GM10266 (cell line): ENCODE results near the gene KRT5.

Source experiments
- DNase-seq: peaks from one replicate; pipeline ENCODE4 v3.0.0; 2012; ENCODE audit errors: extremely low spot score
- CTCF ChIP-seq: IDR thresholded peaks from 2 replicates; pipeline ENCODE4 v1.5.1; 2012; ENCODE audit warnings: mild to moderate bottlenecking, low read depth; ENCODE audit not compliant: control insufficient read depth, insufficient read depth; ENCODE audit errors: missing control alignments

The KRT5 gene

GRCh38 chr12:52531566-52532300, 11.5 kb upstream of the KRT5 start:
- no peak for TF ChIP-seq CTCF
- no peak for DNase-seq

DNA sequence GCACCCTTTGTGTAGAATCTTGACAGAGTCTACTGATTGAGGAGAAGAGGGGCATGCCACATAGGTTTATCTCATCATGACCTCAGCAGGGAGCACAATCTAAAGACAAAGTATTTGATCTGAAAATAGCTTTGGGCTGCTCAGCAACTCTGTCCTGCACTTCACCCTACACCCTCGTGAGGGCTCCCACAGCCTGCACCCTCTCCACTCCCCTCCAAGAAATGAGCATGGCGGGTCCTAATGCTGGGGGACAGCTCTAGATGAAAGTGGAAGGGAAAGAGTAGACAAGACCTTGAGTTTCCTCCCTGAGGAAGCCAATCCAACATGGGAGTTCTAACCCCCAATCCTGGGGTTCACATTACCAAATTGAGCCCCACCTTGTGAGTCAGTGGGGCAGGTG, 10.7 kb upstream of the KRT5 start:
- TF ChIP-seq CTCF: no peak
- no peak for DNase-seq

DNA sequence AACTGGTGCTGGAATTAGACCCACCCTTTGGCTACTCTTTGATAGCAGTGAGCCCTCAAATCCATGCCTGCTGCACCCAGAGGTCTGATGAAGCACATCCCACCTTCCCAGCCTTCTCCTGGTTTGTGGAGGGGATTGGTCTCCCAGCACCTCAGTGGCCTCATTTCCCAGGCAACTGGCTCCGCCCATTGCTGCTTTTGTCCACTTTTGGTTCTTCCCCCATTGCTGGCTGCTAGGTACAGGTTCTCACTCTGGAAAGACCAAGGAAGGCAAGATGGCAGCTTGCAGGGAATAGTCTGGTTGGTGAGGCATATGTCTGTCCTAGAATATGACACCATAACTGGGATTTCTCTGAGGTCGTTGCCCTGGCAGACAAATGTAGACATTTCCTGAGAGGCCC, 10.2 kb upstream of the KRT5 start:
- DNase-seq: no peak
- no peak for TF ChIP-seq CTCF

GRCh38 chr12:52529846-52530245, 9.7 kb upstream of the KRT5 start:
- TF ChIP-seq CTCF: no peak
- no peak for DNase-seq

- no peak for DNase-seq
- TF ChIP-seq CTCF: no peak
Observed at GRCh38 chr12:52529417-52529816, 9.2 kb upstream of the KRT5 start.

DNA sequence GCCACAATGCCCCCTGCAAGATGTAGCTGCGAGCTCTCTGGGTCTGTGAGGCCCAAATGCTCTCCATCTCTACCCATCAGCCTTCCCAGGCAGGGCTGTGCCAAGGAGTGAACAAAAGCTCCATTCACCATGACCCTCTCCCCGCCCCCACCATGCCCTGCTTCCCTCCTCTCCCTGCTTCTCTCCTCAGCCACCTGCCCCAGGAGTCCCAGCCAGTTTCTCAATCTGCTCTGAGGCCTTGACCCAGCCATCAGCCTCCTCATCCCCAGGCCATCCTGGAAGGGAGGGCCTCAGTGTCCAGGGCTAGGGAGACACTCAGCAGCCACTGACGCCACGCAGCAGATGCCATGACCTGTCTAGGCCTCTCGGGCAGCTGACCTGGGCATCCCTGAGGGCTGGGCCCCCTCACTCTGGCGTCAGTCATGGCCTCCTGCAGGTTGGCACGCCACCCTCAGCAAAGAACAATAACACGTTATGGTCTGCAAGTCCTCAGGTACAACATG, 8.5 kb upstream of the KRT5 start:
- TF ChIP-seq CTCF: no peak
- DNase-seq: no peak

GRCh38 chr12:52527121-52527800, 7.1 kb upstream of the KRT5 start:
- no peak for DNase-seq
- TF ChIP-seq CTCF: no peak
